Activated B cell treated with CpG ODN at 0.5 μM for 24 hours (primary cell): ENCODE data around the gene ZNHIT2. TPM values are rescaled to one million over a fixed set of nuclear protein-coding genes. Genes with fewer than 3 reads are reported as not detected.

ENCODE experiments used
- ATAC-seq: fragments of 200-7000 bp; cut with Tn5 transposase; one replicate; pipeline ENCODE4 v1.10.0; 2021; ENCODE audit warnings: low read depth, mild to moderate bottlenecking, moderate library complexity
- CTCF ChIA-PET: fragments of 350-600 bp; sonication (Branson Sonifier 250); formaldehyde crosslinking; loops from one replicate; lab custom pipeline; 2021; ENCODE audit warnings: antibody characterized with exemption; lab: Charles Lee
- POLR2A ChIA-PET: fragments of 350-600 bp; sonication (Branson Sonifier 250); formaldehyde crosslinking; loops from one replicate; lab custom pipeline; 2021; ENCODE audit warnings: antibody characterized with exemption; lab: Charles Lee
- DNase-seq: peaks from one replicate; pipeline ENCODE4 v3.0.0; 2022
- H3K27ac Mint-ChIP-seq: one replicate; pipeline ENCODE4 v1.8.0; 2020; ENCODE audit warnings: mixed read lengths
- H3K27me3 Mint-ChIP-seq: one replicate; pipeline ENCODE4 v1.8.0; 2021; ENCODE audit warnings: mixed read lengths
- H3K36me3 Mint-ChIP-seq: one replicate; pipeline ENCODE4 v1.8.0; 2021; ENCODE audit warnings: low read depth, mixed read lengths
- H3K4me1 Mint-ChIP-seq: one replicate; pipeline ENCODE4 v1.8.0; 2021; ENCODE audit warnings: mixed read lengths
- H3K4me3 Mint-ChIP-seq: one replicate; pipeline ENCODE4 v1.8.0; 2020; ENCODE audit warnings: mild to moderate bottlenecking, mixed read lengths
- H3K9me3 Mint-ChIP-seq: one replicate; pipeline ENCODE4 v1.8.0; 2020; ENCODE audit warnings: mixed read lengths
- intact Hi-C: fragments of 100-400 bp; cut with micrococcal nuclease; formaldehyde crosslinking; loops from one replicate; pipeline ENCODE4 v1.15.1; 2024
- total RNA-seq: library from RNA; stranded (reverse); gene quantifications from 2 replicates; pipeline ENCODE4 v1.2.3, GENCODE V29; 2022
- TF ChIP-seq, protein P1 (sequence below): fragments of 200-600 bp; IDR thresholded peaks from one replicate; pipeline ENCODE4 v1.8.0; 2022; ENCODE audit warnings: antibody characterized with exemption, mild to moderate bottlenecking

Gene ZNHIT2
- total RNA-seq, 1 donor from 2014 or later = 13.4 TPM

DNA sequence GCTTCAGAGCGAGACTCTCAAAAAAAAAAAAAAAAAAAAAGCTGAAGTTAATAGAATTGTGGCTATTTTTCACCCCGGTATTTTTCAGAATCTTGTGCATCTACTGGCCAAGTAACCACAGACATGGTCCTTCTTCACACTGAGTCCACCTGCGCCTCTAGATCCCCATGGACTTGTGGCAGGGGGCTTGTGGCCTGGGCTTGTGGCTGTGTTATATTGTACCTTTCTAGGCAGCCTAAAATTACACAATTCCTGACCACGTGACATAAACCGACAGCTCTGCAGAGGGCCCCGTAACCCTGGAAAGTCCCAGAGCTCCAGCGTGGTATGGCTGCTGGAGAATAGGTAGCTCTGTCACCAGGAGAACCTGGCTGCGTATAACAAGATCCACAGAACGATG, 48.3 kb downstream of the ZNHIT2 start:
- ChIA-PET CTCF (no interaction called here), POLR2A (no interaction called here)
- TF ChIP-seq, protein P1, sequence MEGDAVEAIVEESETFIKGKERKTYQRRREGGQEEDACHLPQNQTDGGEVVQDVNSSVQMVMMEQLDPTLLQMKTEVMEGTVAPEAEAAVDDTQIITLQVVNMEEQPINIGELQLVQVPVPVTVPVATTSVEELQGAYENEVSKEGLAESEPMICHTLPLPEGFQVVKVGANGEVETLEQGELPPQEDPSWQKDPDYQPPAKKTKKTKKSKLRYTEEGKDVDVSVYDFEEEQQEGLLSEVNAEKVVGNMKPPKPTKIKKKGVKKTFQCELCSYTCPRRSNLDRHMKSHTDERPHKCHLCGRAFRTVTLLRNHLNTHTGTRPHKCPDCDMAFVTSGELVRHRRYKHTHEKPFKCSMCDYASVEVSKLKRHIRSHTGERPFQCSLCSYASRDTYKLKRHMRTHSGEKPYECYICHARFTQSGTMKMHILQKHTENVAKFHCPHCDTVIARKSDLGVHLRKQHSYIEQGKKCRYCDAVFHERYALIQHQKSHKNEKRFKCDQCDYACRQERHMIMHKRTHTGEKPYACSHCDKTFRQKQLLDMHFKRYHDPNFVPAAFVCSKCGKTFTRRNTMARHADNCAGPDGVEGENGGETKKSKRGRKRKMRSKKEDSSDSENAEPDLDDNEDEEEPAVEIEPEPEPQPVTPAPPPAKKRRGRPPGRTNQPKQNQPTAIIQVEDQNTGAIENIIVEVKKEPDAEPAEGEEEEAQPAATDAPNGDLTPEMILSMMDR = no peak
- Mint-ChIP-seq H3K27me3 (no peaks in the 10 kb centered on the region), H3K36me3 (no peaks in the 10 kb centered on the region), H3K9me3 (no peaks in the 10 kb centered on the region), H3K4me3 (no peak overlapping the region), H3K27ac (no peak overlapping the region), H3K4me1 (peaks cover 4% of the 10 kb centered on the region)
- DNase-seq (no peak), ATAC-seq (no peak)
- intact Hi-C loops = no loop called here

DNA sequence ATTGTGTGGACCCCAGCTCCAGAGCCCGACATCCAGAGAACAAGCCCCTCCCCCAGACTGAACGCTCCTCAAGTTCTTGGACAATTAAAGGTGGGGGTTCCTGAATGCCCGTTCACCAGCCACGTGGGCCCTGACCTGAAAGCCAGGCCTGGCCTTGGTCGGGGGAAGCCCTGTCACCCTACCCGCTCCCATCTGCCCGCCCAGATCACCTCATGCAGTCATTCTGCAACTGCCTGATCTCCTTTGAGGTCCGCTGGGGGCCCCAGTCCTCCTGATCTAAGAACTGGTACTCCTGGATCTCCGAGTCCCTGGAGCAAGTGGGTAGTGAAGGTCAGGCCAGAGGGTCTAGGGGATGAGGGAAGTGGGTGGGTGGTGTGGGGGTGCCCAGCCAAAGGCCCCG, 50.1 kb downstream of the ZNHIT2 start:
- H3K36me3 Mint-ChIP-seq = no peaks in the 10 kb centered on the region
- H3K9me3 Mint-ChIP-seq = no peaks in the 10 kb centered on the region
- POLR2A ChIA-PET = no interaction called here
- TF ChIP-seq, protein P1 = no peak
- no peak overlapping the region for H3K27ac Mint-ChIP-seq
- H3K27me3 Mint-ChIP-seq = no peaks in the 10 kb centered on the region
- H3K4me1 Mint-ChIP-seq = peaks cover 4% of the 10 kb centered on the region
- DNase-seq (no peak), ATAC-seq (no peak)
- H3K4me3 Mint-ChIP-seq = no peak overlapping the region
- intact Hi-C loops = no loop called here
- CTCF ChIA-PET = no interaction called here

- no peak overlapping the region for H3K4me3 Mint-ChIP-seq
- POLR2A ChIA-PET = no interaction called here
- CTCF ChIA-PET = no interaction called here
- H3K27ac Mint-ChIP-seq = no peak overlapping the region
- H3K9me3 Mint-ChIP-seq = no peaks in the 10 kb centered on the region
- H3K27me3 Mint-ChIP-seq = no peaks in the 10 kb centered on the region
- intact Hi-C loops = no loop called here
- H3K36me3 Mint-ChIP-seq = no peaks in the 10 kb centered on the region
- no peak for DNase-seq
- ATAC-seq = no peak
- TF ChIP-seq, protein P1 = no peak
- peaks cover under 1% of the 10 kb centered on the region for H3K4me1 Mint-ChIP-seq
Observed at GRCh38 chr11:65066805-65067291, 50.7 kb downstream of the ZNHIT2 start.

Other genes with a start within 250 kb of the ZNHIT2 start
- 357 and 360 TPM in 2 replicates for gene EHD1, start 239.1 kb downstream of the ZNHIT2 start, total RNA-seq
- 31.2 and 35.0 TPM in 2 replicates for gene ATG2A, start 200.5 kb downstream of the ZNHIT2 start, total RNA-seq
- gene PPP2R5B, start 193.0 kb downstream of the ZNHIT2 start, total RNA-seq = 12.0 and 12.6 TPM in 2 replicates
- 0.33 and 0.71 TPM in 2 replicates for gene GPHA2, start 181.8 kb downstream of the ZNHIT2 start, total RNA-seq
- 0.20 and 1.5 TPM in 2 replicates for gene MAJIN, start 145.6 kb downstream of the ZNHIT2 start, total RNA-seq
- 0.07 and 0.24 TPM in 2 replicates for gene BATF2, start 120.7 kb downstream of the ZNHIT2 start, total RNA-seq
- gene ARL2, start 103.5 kb downstream of the ZNHIT2 start, total RNA-seq = 65.6 and 79.4 TPM in 2 replicates
- gene SNX15, start 90.3 kb downstream of the ZNHIT2 start, total RNA-seq = 17.3 and 19.3 TPM in 2 replicates
- 3.8 and 5.4 TPM in 2 replicates for gene SAC3D1, start 76.5 kb downstream of the ZNHIT2 start, total RNA-seq
- 11.3 and 13.4 TPM in 2 replicates for gene NAALADL1, start 59.1 kb downstream of the ZNHIT2 start, total RNA-seq
- 2.6 and 3.4 TPM in 2 replicates for gene CDCA5, start 33.7 kb downstream of the ZNHIT2 start, total RNA-seq
- gene ZFPL1, start 33.5 kb downstream of the ZNHIT2 start, total RNA-seq = 35.7 and 36.6 TPM in 2 replicates
- gene VPS51, start 21.5 kb downstream of the ZNHIT2 start, total RNA-seq = 224 and 243 TPM in 2 replicates
- gene TM7SF2, start 5.8 kb downstream of the ZNHIT2 start, total RNA-seq = 24.6 and 25.4 TPM in 2 replicates
- 1,416 and 1,501 TPM in 2 replicates for gene FAU, start 4.4 kb upstream of the ZNHIT2 start, total RNA-seq
- gene MRPL49, start 4.6 kb upstream of the ZNHIT2 start, total RNA-seq = 60.0 and 62.4 TPM in 2 replicates
- gene SYVN1, start 16.8 kb upstream of the ZNHIT2 start, total RNA-seq = 232 and 238 TPM in 2 replicates
- gene SPDYC, start 52.5 kb upstream of the ZNHIT2 start, total RNA-seq = not detected in 2 replicates
- gene CAPN1, start 64.2 kb upstream of the ZNHIT2 start, total RNA-seq = 239 and 260 TPM in 2 replicates
- gene POLA2, start 144.3 kb upstream of the ZNHIT2 start, total RNA-seq = 37.1 and 43.4 TPM in 2 replicates
- 0.18 and 0.83 TPM in 2 replicates for gene CDC42EP2, start 197.2 kb upstream of the ZNHIT2 start, total RNA-seq
- 88.3 and 89.6 TPM in 2 replicates for gene DPF2, start 216.2 kb upstream of the ZNHIT2 start, total RNA-seq
- 1.4 and 1.6 TPM in 2 replicates for gene TIGD3, start 237.1 kb upstream of the ZNHIT2 start, total RNA-seq